Parathyroid adenoma (tissue), 2 donors: Measurements from ENCODE around the gene ATF6.

Experiments
- H2AFZ ChIP-seq: fragments of 300-600 bp; sonication (generic); one replicate; pipeline ENCODE4 v1.7.0; 2017; ENCODE audit warnings: antibody characterized with exemption, mild to moderate bottlenecking
- H3K27ac ChIP-seq: fragments of 300-600 bp; sonication (generic); one replicate; pipeline ENCODE4 v1.7.0; 2017
- H3K27me3 ChIP-seq: fragments of 300-600 bp; sonication (generic); one replicate; pipeline ENCODE4 v1.7.0; 2017; ENCODE audit warnings: low read length; ENCODE audit not compliant: control insufficient read depth, insufficient read depth
- H3K36me3 ChIP-seq: fragments of 300-600 bp; sonication (generic); one replicate; pipeline ENCODE4 v1.7.0; 2017; ENCODE audit warnings: low read length; ENCODE audit not compliant: control insufficient read depth, insufficient read depth
- H3K4me1 ChIP-seq: fragments of 300-600 bp; sonication (generic); one replicate; pipeline ENCODE4 v1.7.0; 2017; ENCODE audit warnings: control low read depth
- H3K4me2 ChIP-seq: fragments of 300-600 bp; sonication (generic); one replicate; pipeline ENCODE4 v1.7.0; 2017; ENCODE audit warnings: low read length
- H3K4me3 ChIP-seq: fragments of 300-600 bp; sonication (generic); one replicate; pipeline ENCODE4 v1.7.0; 2017; ENCODE audit warnings: low read depth, low read length
- H3K79me2 ChIP-seq: fragments of 300-600 bp; sonication (generic); one replicate; pipeline ENCODE4 v1.7.0; 2017; ENCODE audit warnings: control low read depth
- H3K9ac ChIP-seq: fragments of 300-600 bp; sonication (generic); one replicate; pipeline ENCODE4 v1.7.0; 2017; ENCODE audit warnings: mild to moderate bottlenecking
- H3K9me3 ChIP-seq: fragments of 300-600 bp; sonication (generic); one replicate; pipeline ENCODE4 v1.7.0; 2017; ENCODE audit warnings: low read length; ENCODE audit not compliant: control insufficient read depth
- CTCF ChIP-seq: fragments of 300-600 bp; sonication (generic); IDR thresholded peaks from one replicate; pipeline ENCODE4 v1.7.0; 2017; ENCODE audit warnings: antibody characterized with exemption, mild to moderate bottlenecking
- donor health status: primary hyperparathyroidism.

Gene ATF6

GRCh38 chr1:161994175-161994668, 228.1 kb downstream of the ATF6 start:
- no peaks in the 10 kb centered on the region for H3K4me1 ChIP-seq
- H3K27ac ChIP-seq = no peak overlapping the region
- TF ChIP-seq CTCF = no peak
- H3K27me3 ChIP-seq = no peaks in the 10 kb centered on the region
- no peaks in the 10 kb centered on the region for H3K9me3 ChIP-seq
- no peaks in the 10 kb centered on the region for H3K36me3 ChIP-seq
- no peak overlapping the region for H2AFZ ChIP-seq
- H3K4me3 ChIP-seq = no peak overlapping the region
- no peak overlapping the region for H3K4me2 ChIP-seq
- H3K9ac ChIP-seq = no peak overlapping the region
- H3K79me2 ChIP-seq = no peaks in the 10 kb centered on the region

- H3K79me2 ChIP-seq = no peaks in the 10 kb centered on the region
- no peak for TF ChIP-seq CTCF
Measured at GRCh38 chr1:161997152-161997551, 231.0 kb downstream of the ATF6 start.

GRCh38 chr1:161998811-161999210, 232.7 kb downstream of the ATF6 start:
- no peak overlapping the region for H2AFZ ChIP-seq
- H3K9ac ChIP-seq = no peak overlapping the region
- no peaks in the 10 kb centered on the region for H3K36me3 ChIP-seq
- H3K79me2 ChIP-seq = no peaks in the 10 kb centered on the region
- no peaks in the 10 kb centered on the region for H3K4me1 ChIP-seq
- H3K4me2 ChIP-seq = no peak overlapping the region
- TF ChIP-seq CTCF = no peak
- no peak overlapping the region for H3K27ac ChIP-seq
- no peaks in the 10 kb centered on the region for H3K27me3 ChIP-seq
- H3K4me3 ChIP-seq = no peak overlapping the region
- H3K9me3 ChIP-seq = no peaks in the 10 kb centered on the region

More at GRCh38 chr1:161997152-161997551, 231.0 kb downstream of the ATF6 start:
- Histone ChIP-seq H3K9me3 (no peaks in the 10 kb centered on the region), H3K27me3 (no peaks in the 10 kb centered on the region), H3K4me1 (no peaks in the 10 kb centered on the region), H3K36me3 (no peaks in the 10 kb centered on the region), H3K27ac (no peak overlapping the region), H3K4me2 (no peak overlapping the region), H2AFZ (no peak overlapping the region), H3K4me3 (no peak overlapping the region), H3K9ac (no peak overlapping the region)

- no peak overlapping the region for H3K4me3 ChIP-seq
- no peaks in the 10 kb centered on the region for H3K79me2 ChIP-seq
- H3K4me1 ChIP-seq = no peaks in the 10 kb centered on the region
- no peaks in the 10 kb centered on the region for H3K36me3 ChIP-seq
- H3K9ac ChIP-seq = no peak overlapping the region
- H3K9me3 ChIP-seq = no peaks in the 10 kb centered on the region
- no peaks in the 10 kb centered on the region for H3K27me3 ChIP-seq
- no peak overlapping the region for H3K4me2 ChIP-seq
- no peak overlapping the region for H2AFZ ChIP-seq
- no peak overlapping the region for H3K27ac ChIP-seq
- no peak for TF ChIP-seq CTCF
Measured at GRCh38 chr1:161999301-162000052, 233.4 kb downstream of the ATF6 start.

GRCh38 chr1:162000053-162000420, 233.9 kb downstream of the ATF6 start:
- Histone ChIP-seq H3K36me3 (no peaks in the 10 kb centered on the region), H3K27me3 (no peaks in the 10 kb centered on the region), H3K79me2 (no peaks in the 10 kb centered on the region), H3K4me3 (no peak overlapping the region), H2AFZ (no peak overlapping the region), H3K4me2 (no peak overlapping the region), H3K27ac (no peak overlapping the region), H3K9me3 (no peaks in the 10 kb centered on the region), H3K4me1 (no peaks in the 10 kb centered on the region), H3K9ac (no peak overlapping the region)
- TF ChIP-seq CTCF = no peak
